Endothelial cell (in vitro differentiated cells): ENCODE results near the gene TMED6. TPM values are rescaled to one million over a fixed set of nuclear protein-coding genes. Genes with fewer than 3 reads are reported as not detected.

Experiments used
- DNase-seq: peaks from one replicate; pipeline ENCODE4 v3.0.0; 2021; ENCODE audit warnings: low spot score
- H3K27ac Mint-ChIP-seq: one replicate; pipeline ENCODE4 v1.8.0; 2021; ENCODE audit warnings: mixed read lengths, inconsistent platforms; ENCODE audit not compliant: unreplicated experiment
- H3K27me3 Mint-ChIP-seq: one replicate; pipeline ENCODE4 v1.8.0; 2021; ENCODE audit warnings: mild to moderate bottlenecking, moderate library complexity, mixed read lengths, inconsistent platforms; ENCODE audit not compliant: unreplicated experiment
- H3K36me3 Mint-ChIP-seq: one replicate; pipeline ENCODE4 v1.8.0; 2021; ENCODE audit warnings: mild to moderate bottlenecking, low read depth, mixed read lengths, inconsistent platforms; ENCODE audit not compliant: unreplicated experiment
- H3K4me1 Mint-ChIP-seq: one replicate; pipeline ENCODE4 v1.8.0; 2021; ENCODE audit warnings: mild to moderate bottlenecking, mixed read lengths, inconsistent platforms; ENCODE audit not compliant: unreplicated experiment
- H3K4me3 Mint-ChIP-seq: one replicate; pipeline ENCODE4 v1.8.0; 2021; ENCODE audit warnings: mild to moderate bottlenecking, mixed read lengths, inconsistent platforms; ENCODE audit not compliant: unreplicated experiment
- H3K9me3 Mint-ChIP-seq: one replicate; pipeline ENCODE4 v1.8.0; 2021; ENCODE audit warnings: mixed read lengths, inconsistent platforms; ENCODE audit not compliant: unreplicated experiment
- CTCF ChIP-seq: fragments of 200-600 bp; sonication (generic); IDR thresholded peaks from one replicate; pipeline ENCODE4 v1.5.0; 2021; ENCODE audit warnings: antibody characterized with exemption; ENCODE audit not compliant: unreplicated experiment
- total RNA-seq: library from RNA; stranded (reverse); fragmentation: NEBNext Ultra II Directional; extraction: Animal tissue kit (Norgen Biotek cat#: 25700); gene quantifications from one replicate; pipeline ENCODE4 v1.2.1, GENCODE V29; 2021; ENCODE audit not compliant: unreplicated experiment

The TMED6 gene
- total RNA-seq, 1 donor from 2014 or later, result 1.2 TPM

DNA sequence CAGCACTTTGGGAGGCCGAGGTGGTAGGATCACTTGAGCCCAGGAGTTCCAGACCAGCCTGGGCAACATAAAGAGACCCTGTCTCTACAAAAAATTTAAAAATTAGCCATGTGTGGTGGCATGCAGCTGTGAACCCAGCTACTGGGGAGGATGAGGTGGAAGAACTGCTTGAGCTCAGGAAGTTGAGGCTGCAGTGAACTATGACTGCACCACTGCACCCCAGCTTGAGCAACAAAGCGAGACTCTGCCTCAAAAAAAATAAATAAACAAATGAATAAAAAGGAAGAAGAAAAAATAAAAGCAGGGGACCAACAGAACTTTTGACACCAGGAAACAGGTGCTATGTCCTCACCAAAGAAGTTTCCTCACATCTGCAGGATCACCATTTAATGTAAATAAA is 20.0 kb upstream of the TMED6 start:
- no peak for DNase-seq
- no peak for TF ChIP-seq CTCF
- Mint-ChIP-seq H3K27me3 (peaks cover 3% of the 10 kb centered on the region), H3K36me3 (peaks cover 26% of the 10 kb centered on the region), H3K9me3 (no peaks in the 10 kb centered on the region), H3K27ac (no peak overlapping the region), H3K4me3 (no peak overlapping the region), H3K4me1 (peaks cover 55% of the 10 kb centered on the region)

DNA sequence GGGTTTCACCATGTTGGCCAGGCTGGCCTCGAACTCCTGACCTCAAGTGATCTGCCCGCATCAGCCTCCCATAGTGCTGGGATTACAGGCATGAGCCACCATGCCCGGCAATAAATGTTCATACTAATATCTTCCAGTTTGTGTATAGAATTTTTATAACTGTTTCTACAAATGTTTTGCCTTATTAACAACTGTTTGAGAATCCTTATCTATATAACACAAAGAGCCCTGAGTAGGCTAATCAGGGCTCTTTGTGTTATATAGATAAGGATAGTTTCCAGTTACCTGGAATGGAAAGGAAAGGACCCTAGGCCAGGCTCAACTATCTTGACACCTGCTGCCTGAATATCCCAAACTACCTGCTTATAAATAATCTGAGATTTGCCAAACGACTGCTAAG is 17.3 kb upstream of the TMED6 start:
- TF ChIP-seq CTCF, result no peak
- Mint-ChIP-seq H3K4me3 (no peak overlapping the region), H3K9me3 (no peaks in the 10 kb centered on the region), H3K36me3 (peaks cover 39% of the 10 kb centered on the region), H3K27me3 (peaks cover 5% of the 10 kb centered on the region), H3K27ac (no peak overlapping the region), H3K4me1 (peaks cover 64% of the 10 kb centered on the region)
- DNase-seq, result no peak

GRCh38 chr16:69367980-69368379 is 16.4 kb upstream of the TMED6 start:
- Mint-ChIP-seq H3K4me1 (peaks cover 55% of the 10 kb centered on the region), H3K36me3 (peaks cover 46% of the 10 kb centered on the region), H3K4me3 (peak overlapping the region; percentile 29), H3K9me3 (no peaks in the 10 kb centered on the region), H3K27me3 (peaks cover 5% of the 10 kb centered on the region), H3K27ac (peak overlapping the region; percentile 92)
- DNase-seq, result peak; percentile 27
- no peak for TF ChIP-seq CTCF

- no peak for TF ChIP-seq CTCF
- DNase-seq, result no peak
- Mint-ChIP-seq H3K36me3 (peaks cover 54% of the 10 kb centered on the region), H3K27me3 (peaks cover 5% of the 10 kb centered on the region), H3K27ac (peak overlapping the region; percentile 92), H3K4me1 (peaks cover 42% of the 10 kb centered on the region), H3K4me3 (no peak overlapping the region), H3K9me3 (no peaks in the 10 kb centered on the region)
Measured at GRCh38 chr16:69366431-69366830, 14.8 kb upstream of the TMED6 start.

DNA sequence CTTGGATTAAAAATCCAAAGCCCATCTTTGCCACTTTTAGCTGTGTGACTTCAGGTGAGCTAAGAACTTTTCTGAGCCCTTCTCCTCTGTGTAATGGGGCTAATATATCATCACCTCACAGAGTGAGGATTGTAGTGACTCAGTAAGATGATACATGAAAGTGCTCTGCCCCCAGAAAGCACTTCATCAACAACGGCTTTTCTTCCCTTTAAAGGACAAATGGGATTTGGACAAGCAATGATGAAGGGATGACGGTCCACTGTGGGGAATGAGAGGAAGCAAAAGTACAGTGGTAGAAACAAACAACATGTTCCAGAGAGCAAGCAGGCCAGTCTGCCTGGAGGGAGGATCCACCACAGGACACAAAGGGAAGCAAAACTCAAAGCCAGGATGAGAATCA is 14.3 kb upstream of the TMED6 start:
- peak overlapping the region; percentile 45 for H3K4me3 Mint-ChIP-seq
- TF ChIP-seq CTCF, result no peak
- H3K36me3 Mint-ChIP-seq, result peaks cover 56% of the 10 kb centered on the region
- peak overlapping the region; percentile 81 for H3K27ac Mint-ChIP-seq
- H3K9me3 Mint-ChIP-seq, result no peaks in the 10 kb centered on the region
- H3K4me1 Mint-ChIP-seq, result peaks cover 40% of the 10 kb centered on the region
- H3K27me3 Mint-ChIP-seq, result peaks cover 5% of the 10 kb centered on the region
- no peak for DNase-seq
